ENCODE data around the gene B3GAT2. TPM values are rescaled to one million over a fixed set of nuclear protein-coding genes. Genes with fewer than 3 reads are reported as not detected.
"Not testable (repeated sequence)": the region's sequence is repeated elsewhere in the genome, so short reads cannot be mapped to it uniquely, and the experiment has no call there.

B3GAT2 gene
- total RNA-seq, 1 donor from 2014 or later: not detected

DNA sequence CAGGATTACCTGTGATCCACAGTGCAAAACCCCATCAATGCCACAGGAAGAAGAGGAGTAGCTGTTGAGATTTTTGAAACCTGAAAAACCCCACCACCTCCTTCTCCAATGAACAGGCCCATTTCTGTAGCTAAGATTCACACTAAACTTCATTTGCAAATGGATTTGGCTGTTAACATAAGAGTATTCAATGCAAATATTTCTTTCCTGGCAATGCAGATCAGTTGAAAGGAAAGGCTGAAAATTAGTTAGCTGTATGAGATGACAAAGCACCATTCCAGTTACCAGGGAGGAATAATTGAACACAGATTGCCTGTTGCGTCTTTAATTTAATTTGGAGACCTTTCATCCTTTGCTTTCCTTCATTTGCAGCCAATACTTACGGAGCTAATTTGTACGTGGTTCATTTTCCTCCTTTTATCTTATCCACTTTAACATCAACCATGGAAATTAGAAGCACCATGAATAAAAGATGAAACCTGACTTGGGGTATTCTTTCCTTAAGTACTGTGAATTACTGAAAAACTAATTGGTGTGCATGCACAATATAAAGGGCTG, 4.2 kb downstream of the B3GAT2 start:
- Histone ChIP-seq H3K9me3 (replicated peaks) (no peaks in the 10 kb centered on the region), H3K27me3 (ENCODE audit: low read depth) (peaks cover 53% of the 10 kb centered on the region), H3K27ac (replicated peaks) (no peak overlapping the region), H3K4me1 (peaks cover 25% of the 10 kb centered on the region), H3K4me3 (no peak overlapping the region), H3K36me3 (no peaks in the 10 kb centered on the region)
- intact Hi-C loops (cut with micrococcal nuclease): no loop called here
- TF ChIP-seq, protein P1, sequence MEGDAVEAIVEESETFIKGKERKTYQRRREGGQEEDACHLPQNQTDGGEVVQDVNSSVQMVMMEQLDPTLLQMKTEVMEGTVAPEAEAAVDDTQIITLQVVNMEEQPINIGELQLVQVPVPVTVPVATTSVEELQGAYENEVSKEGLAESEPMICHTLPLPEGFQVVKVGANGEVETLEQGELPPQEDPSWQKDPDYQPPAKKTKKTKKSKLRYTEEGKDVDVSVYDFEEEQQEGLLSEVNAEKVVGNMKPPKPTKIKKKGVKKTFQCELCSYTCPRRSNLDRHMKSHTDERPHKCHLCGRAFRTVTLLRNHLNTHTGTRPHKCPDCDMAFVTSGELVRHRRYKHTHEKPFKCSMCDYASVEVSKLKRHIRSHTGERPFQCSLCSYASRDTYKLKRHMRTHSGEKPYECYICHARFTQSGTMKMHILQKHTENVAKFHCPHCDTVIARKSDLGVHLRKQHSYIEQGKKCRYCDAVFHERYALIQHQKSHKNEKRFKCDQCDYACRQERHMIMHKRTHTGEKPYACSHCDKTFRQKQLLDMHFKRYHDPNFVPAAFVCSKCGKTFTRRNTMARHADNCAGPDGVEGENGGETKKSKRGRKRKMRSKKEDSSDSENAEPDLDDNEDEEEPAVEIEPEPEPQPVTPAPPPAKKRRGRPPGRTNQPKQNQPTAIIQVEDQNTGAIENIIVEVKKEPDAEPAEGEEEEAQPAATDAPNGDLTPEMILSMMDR (IDR thresholded peaks at IDR 0.05; ENCODE audit: borderline replicate concordance): no peak
- DNase-seq: no peak

DNA sequence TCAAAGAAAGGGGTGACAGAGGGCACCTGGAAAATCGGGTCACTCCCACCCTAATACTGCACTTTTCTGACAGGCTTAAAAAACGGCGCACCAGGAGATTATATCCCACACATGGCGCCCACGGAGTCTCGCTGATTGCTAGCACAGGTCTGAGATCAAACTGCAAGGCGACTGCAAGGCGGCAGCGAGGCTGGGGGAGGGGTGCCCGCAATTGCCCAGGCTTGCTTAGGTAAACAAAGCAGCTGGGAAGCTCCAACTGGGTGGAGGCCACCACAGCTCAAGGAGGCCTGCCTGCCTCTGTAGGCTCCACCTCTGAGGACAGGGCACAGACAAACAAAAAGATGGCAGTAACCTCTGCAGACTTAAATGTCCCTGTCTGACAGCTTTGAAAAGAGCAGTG, 12.5 kb downstream of the B3GAT2 start:
- intact Hi-C loops (cut with micrococcal nuclease): not testable (repeated sequence)

GRCh38 chr6:70933853-70934252, 23.0 kb downstream of the B3GAT2 start:
- intact Hi-C loops (cut with micrococcal nuclease): no loop called here
- H3K36me3 ChIP-seq: no peaks in the 10 kb centered on the region
- no peak overlapping the region for H3K4me3 ChIP-seq
- DNase-seq: no peak
- TF ChIP-seq, protein P1 (IDR thresholded peaks at IDR 0.05; ENCODE audit: borderline replicate concordance): no peak
- peaks cover 13% of the 10 kb centered on the region for H3K9me3 ChIP-seq (replicated peaks)
- H3K4me1 ChIP-seq: no peaks in the 10 kb centered on the region
- H3K27ac ChIP-seq (replicated peaks): no peak overlapping the region
- H3K27me3 ChIP-seq (ENCODE audit: low read depth): no peaks in the 10 kb centered on the region

More for the DNA sequence above, 12.5 kb downstream of the B3GAT2 start:
- H3K9me3 ChIP-seq (replicated peaks); H3K27me3 ChIP-seq (ENCODE audit: low read depth); DNase-seq; H3K36me3 ChIP-seq; H3K4me1 ChIP-seq; H3K27ac ChIP-seq (replicated peaks); H3K4me3 ChIP-seq: not testable (repeated sequence)

DNA sequence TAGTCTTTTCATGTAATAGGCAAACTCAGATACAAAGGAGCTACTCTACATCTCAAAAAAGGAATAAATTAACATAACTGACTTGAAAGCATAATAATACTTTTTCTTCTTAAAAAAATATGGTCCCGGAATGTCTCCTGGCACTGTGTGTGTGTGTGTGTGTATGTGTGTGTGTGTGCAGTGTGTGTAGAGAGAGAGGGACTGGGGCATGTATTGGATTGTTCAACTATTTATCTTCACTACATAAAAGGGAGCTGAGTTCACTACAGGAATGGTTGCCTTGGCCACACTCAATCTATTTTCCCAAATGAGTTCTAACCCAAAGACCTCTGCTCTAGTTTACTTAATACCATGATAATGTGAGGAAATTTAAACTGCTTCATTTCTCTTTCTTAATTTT, 51.1 kb downstream of the B3GAT2 start:
- no peaks in the 10 kb centered on the region for H3K36me3 ChIP-seq
- intact Hi-C loops (cut with micrococcal nuclease): no loop called here
- no peak for DNase-seq
- TF ChIP-seq, protein P1 (IDR thresholded peaks at IDR 0.05; ENCODE audit: borderline replicate concordance): no peak
- H3K27ac ChIP-seq (replicated peaks): no peak overlapping the region
- H3K4me3 ChIP-seq: no peak overlapping the region
- H3K9me3 ChIP-seq (replicated peaks): no peaks in the 10 kb centered on the region
- H3K4me1 ChIP-seq: no peaks in the 10 kb centered on the region
- no peaks in the 10 kb centered on the region for H3K27me3 ChIP-seq (ENCODE audit: low read depth)

DNA sequence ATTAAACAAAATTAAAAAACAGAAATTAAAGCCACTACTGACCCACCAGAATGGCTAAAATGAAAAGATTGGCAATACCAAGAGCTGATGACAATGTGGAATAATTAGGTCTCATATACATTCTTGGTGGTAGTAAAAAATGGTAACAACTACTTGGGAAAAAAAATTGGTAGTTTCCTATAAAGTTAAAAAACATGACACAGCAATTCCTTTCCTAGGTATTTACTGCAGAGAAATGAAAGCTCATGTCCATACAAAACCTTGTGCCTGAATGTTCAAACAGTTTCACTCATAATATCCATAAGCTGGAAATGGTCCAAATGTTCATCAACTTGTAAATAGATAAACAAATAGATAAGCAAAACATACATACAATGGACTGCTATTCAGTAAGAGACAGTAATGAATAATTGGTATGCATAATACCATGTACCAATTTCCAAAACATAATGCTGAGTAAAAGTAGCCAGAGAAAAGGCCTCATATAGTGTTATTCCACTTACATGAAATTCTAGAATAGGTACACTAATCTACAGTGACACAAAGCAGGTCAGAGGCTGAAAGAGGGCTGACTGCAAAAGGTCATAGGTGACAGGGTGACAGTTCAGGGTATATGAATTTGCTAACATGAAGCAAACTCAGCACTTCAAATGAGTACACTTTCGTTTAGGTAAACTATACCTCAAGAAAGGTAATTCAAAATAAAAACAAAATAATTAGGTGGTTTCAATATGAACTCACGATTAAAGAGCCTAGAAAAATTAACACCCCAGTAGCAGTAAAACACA, 53.0 kb downstream of the B3GAT2 start:
- H3K9me3 ChIP-seq (replicated peaks): no peaks in the 10 kb centered on the region
- no peak overlapping the region for H3K4me3 ChIP-seq
- no peaks in the 10 kb centered on the region for H3K4me1 ChIP-seq
- H3K27ac ChIP-seq (replicated peaks): no peak overlapping the region
- intact Hi-C loops (cut with micrococcal nuclease): no loop called here
- DNase-seq: no peak
- TF ChIP-seq, protein P1 (IDR thresholded peaks at IDR 0.05; ENCODE audit: borderline replicate concordance): no peak
- H3K36me3 ChIP-seq: no peaks in the 10 kb centered on the region
- no peaks in the 10 kb centered on the region for H3K27me3 ChIP-seq (ENCODE audit: low read depth)

GRCh38 chr6:70901324-70901723, 55.5 kb downstream of the B3GAT2 start:
- Histone ChIP-seq H3K9me3 (replicated peaks) (no peaks in the 10 kb centered on the region), H3K27me3 (ENCODE audit: low read depth) (no peaks in the 10 kb centered on the region), H3K4me3 (no peak overlapping the region), H3K36me3 (no peaks in the 10 kb centered on the region), H3K27ac (replicated peaks) (no peak overlapping the region), H3K4me1 (no peaks in the 10 kb centered on the region)
- DNase-seq: no peak
- intact Hi-C loops (cut with micrococcal nuclease): no loop called here
- TF ChIP-seq, protein P1 (IDR thresholded peaks at IDR 0.05; ENCODE audit: borderline replicate concordance): no peak
